ENCODE measurements around the gene ZNF318.

ZNF318 gene

GRCh38 chr6:43378631-43379030 lies 9.2 kb upstream of the ZNF318 start:
- H3K36me3 ChIP-seq (replicated peaks; ENCODE audit: insufficient read depth, low read length): no peaks in the 10 kb centered on the region
- H3K27me3 ChIP-seq (replicated peaks; ENCODE audit: insufficient read depth, low read length): no peaks in the 10 kb centered on the region
- peaks cover 14% of the 10 kb centered on the region for H3F3A ChIP-seq (ENCODE audit: insufficient read depth, low read length)
- H3K9me3 ChIP-seq (replicated peaks; ENCODE audit: insufficient read depth, low read length): no peaks in the 10 kb centered on the region
- peaks cover 9% of the 10 kb centered on the region for H3K4me1 ChIP-seq (ENCODE audit: low read length)
- no peaks in the 10 kb centered on the region for H4K20me1 ChIP-seq (ENCODE audit: insufficient read depth, low read length)
- H3K9me2 ChIP-seq (replicated peaks; ENCODE audit: insufficient read depth, low read length): no peaks in the 10 kb centered on the region
- no peaks in the 10 kb centered on the region for H3K79me2 ChIP-seq (ENCODE audit: low read length)
- no peak overlapping the region for H3K4me2 ChIP-seq (ENCODE audit: low read depth, low read length)
- no peak overlapping the region for H3K4me3 ChIP-seq (ENCODE audit: low read length)
- no peak overlapping the region for H2AFZ ChIP-seq (ENCODE audit: low read length)
- no peak overlapping the region for H3K9ac ChIP-seq (ENCODE audit: low read length)
- no peak for DNase-seq
- no peak overlapping the region for H3K27ac ChIP-seq (ENCODE audit: low read length)
- no peak for TF ChIP-seq EZH2phosphoT487 (IDR thresholded peaks at IDR 0.05; ENCODE audit: low read length)
- no peak for TF ChIP-seq CTCF (IDR thresholded peaks at IDR 0.05; ENCODE audit: low read length)
- no peak for TF ChIP-seq EZH2 (optimal IDR thresholded peaks at IDR 0.05; ENCODE audit: low read depth, low read length)

DNA sequence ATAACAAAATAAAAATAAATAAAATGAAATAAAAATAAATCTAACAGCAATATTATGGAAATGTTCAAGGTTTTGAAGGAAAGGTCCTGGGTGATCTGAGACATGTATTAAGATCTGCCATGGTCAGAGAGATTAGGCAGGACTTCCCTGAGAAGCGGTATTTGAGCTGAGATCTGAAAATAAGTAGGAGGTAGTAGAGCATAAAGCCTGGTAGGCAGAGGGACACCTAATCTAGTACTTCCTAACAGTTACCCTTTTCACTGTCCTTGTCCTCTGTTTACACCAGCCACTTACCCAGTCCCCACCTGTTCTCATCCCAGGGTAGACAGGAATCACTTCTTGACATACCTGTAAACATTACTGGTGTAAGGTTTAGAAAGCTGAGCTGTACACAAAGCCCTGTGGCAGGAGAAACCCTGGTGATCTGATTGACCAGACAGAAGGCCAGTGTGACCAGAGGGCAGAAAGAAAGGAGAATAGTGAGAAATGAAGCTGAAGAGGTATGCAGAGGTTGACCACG lies 8.3 kb upstream of the ZNF318 start:
- no peak for TF ChIP-seq CTCF (IDR thresholded peaks at IDR 0.05; ENCODE audit: low read length)
- no peak for TF ChIP-seq EZH2 (optimal IDR thresholded peaks at IDR 0.05; ENCODE audit: low read depth, low read length)
- no peak for TF ChIP-seq EZH2phosphoT487 (IDR thresholded peaks at IDR 0.05; ENCODE audit: low read length)
- H3K27ac ChIP-seq (ENCODE audit: low read length): no peak overlapping the region

GRCh38 chr6:43376551-43376981 lies 7.1 kb upstream of the ZNF318 start:
- H3K4me1 ChIP-seq (ENCODE audit: low read length): no peaks in the 10 kb centered on the region
- no peaks in the 10 kb centered on the region for H3F3A ChIP-seq (ENCODE audit: insufficient read depth, low read length)
- no peak overlapping the region for H3K27ac ChIP-seq (ENCODE audit: low read length)
- H4K20me1 ChIP-seq (ENCODE audit: insufficient read depth, low read length): no peaks in the 10 kb centered on the region
- no peak overlapping the region for H3K4me3 ChIP-seq (ENCODE audit: low read length)
- no peaks in the 10 kb centered on the region for H3K9me3 ChIP-seq (replicated peaks; ENCODE audit: insufficient read depth, low read length)
- H3K79me2 ChIP-seq (ENCODE audit: low read length): no peaks in the 10 kb centered on the region
- no peaks in the 10 kb centered on the region for H3K36me3 ChIP-seq (replicated peaks; ENCODE audit: insufficient read depth, low read length)
- no peaks in the 10 kb centered on the region for H3K9me2 ChIP-seq (replicated peaks; ENCODE audit: insufficient read depth, low read length)
- no peak for TF ChIP-seq EZH2phosphoT487 (IDR thresholded peaks at IDR 0.05; ENCODE audit: low read length)
- no peak for TF ChIP-seq CTCF (IDR thresholded peaks at IDR 0.05; ENCODE audit: low read length)
- no peak for TF ChIP-seq EZH2 (optimal IDR thresholded peaks at IDR 0.05; ENCODE audit: low read depth, low read length)
- H2AFZ ChIP-seq (ENCODE audit: low read length): no peak overlapping the region
- H3K27me3 ChIP-seq (replicated peaks; ENCODE audit: insufficient read depth, low read length): no peaks in the 10 kb centered on the region
- no peak overlapping the region for H3K9ac ChIP-seq (ENCODE audit: low read length)
- DNase-seq: no peak
- H3K4me2 ChIP-seq (ENCODE audit: low read depth, low read length): no peak overlapping the region

More for the DNA sequence above, 8.3 kb upstream of the ZNF318 start:
- H3K9me3 ChIP-seq (replicated peaks; ENCODE audit: insufficient read depth, low read length): no peaks in the 10 kb centered on the region
- no peaks in the 10 kb centered on the region for H3K36me3 ChIP-seq (replicated peaks; ENCODE audit: insufficient read depth, low read length)
- DNase-seq: no peak
- no peak overlapping the region for H2AFZ ChIP-seq (ENCODE audit: low read length)
- no peaks in the 10 kb centered on the region for H3K27me3 ChIP-seq (replicated peaks; ENCODE audit: insufficient read depth, low read length)
- peaks cover 2% of the 10 kb centered on the region; the same call in 1 of the 2 replicates for H3K4me1 ChIP-seq (ENCODE audit: low read length)
- H3F3A ChIP-seq (ENCODE audit: insufficient read depth, low read length): peaks cover 5% of the 10 kb centered on the region; the same call in 1 of the 2 replicates
- H3K79me2 ChIP-seq (ENCODE audit: low read length): no peaks in the 10 kb centered on the region
- no peaks in the 10 kb centered on the region for H4K20me1 ChIP-seq (ENCODE audit: insufficient read depth, low read length)
- H3K4me3 ChIP-seq (ENCODE audit: low read length): no peak overlapping the region
- no peak overlapping the region for H3K9ac ChIP-seq (ENCODE audit: low read length)
- H3K4me2 ChIP-seq (ENCODE audit: low read depth, low read length): no peak overlapping the region
- no peaks in the 10 kb centered on the region for H3K9me2 ChIP-seq (replicated peaks; ENCODE audit: insufficient read depth, low read length)

Data from MM.1S (cell line).